ENCODE data around the gene PTOV1.

PTOV1 gene

DNA sequence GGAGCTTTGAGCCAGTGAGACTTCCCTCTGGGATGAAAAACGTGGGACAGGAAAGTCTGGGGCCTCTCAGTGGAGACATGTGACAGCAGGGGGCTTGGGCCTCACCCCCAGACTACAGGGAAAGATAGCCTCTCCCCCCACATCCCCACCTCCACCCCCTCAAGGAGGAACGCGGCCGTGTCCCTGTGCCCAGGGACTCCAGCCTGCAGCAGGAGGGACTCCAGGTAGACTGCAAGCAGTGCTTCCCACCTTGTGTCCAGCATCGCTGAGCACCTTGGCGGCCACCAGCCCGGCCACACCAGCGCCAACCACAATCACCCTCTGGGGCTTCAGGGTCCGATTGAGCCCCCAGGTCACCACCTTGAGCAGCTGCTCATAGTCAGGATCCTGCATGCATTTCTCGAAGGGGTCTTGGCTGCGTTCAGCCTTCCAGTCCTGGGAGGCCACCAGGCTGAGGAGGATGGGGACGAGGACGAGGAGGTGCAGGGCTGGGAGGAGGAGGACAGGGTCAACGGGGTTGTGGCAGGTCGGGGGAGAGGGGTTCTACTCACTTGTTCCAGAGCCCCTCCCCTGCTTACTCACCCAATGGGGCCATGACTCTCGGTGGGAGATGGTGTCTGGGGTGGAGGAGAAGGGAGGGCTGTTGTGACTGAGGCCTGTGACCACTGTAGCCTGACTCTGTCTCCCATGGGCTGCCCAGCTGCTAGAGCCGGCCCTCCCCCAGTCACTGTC, 44.8 kb downstream of the PTOV1 start:
- TF ChIP-seq, protein P1, sequence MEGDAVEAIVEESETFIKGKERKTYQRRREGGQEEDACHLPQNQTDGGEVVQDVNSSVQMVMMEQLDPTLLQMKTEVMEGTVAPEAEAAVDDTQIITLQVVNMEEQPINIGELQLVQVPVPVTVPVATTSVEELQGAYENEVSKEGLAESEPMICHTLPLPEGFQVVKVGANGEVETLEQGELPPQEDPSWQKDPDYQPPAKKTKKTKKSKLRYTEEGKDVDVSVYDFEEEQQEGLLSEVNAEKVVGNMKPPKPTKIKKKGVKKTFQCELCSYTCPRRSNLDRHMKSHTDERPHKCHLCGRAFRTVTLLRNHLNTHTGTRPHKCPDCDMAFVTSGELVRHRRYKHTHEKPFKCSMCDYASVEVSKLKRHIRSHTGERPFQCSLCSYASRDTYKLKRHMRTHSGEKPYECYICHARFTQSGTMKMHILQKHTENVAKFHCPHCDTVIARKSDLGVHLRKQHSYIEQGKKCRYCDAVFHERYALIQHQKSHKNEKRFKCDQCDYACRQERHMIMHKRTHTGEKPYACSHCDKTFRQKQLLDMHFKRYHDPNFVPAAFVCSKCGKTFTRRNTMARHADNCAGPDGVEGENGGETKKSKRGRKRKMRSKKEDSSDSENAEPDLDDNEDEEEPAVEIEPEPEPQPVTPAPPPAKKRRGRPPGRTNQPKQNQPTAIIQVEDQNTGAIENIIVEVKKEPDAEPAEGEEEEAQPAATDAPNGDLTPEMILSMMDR (IDR thresholded peaks at IDR 0.05): no peak

DNA sequence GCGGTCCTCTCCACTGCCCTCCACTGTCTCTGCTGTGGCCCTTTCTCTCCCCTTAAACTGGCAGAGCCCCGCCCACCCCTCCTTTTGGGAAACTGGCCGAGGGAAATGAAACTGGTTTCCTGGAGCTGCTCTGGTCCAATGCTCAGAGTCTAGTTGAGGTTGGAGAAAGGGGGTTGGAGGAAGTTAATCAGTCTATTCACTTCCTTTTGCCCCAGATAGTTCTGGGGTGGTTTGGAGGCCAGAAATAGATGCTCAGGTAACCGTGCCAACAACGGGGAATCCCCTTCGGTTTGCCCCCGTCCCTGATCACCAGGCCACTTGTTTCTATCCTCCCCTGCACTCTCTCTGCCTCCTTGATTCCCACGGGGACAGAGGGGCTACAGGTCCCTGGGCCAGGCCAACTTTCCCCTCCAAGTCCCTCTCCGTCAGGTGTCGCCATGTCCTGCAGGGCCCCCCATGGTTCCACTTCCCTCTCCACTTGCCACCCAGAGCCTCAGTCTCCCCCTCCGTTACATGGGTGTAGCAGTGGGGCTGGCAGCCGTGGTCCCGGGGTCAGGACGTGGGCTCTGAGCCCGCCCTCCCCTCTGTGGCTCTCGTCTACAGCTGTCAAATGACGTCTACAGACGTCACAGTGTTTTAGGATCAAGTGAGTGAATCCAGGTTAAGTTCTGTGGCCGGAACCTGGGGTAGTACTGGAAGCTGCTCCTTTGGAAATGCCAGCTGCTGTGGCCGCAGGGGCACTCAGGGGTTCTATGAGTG, 46.1 kb downstream of the PTOV1 start, which contains the start of gene IL4I1:
IL4I1 (minus strand) TSS at position 25 of the 759 bp plus-strand sequence. CDS start 727 bp downstream, outside the sequence.
- TF ChIP-seq, protein P1 (IDR thresholded peaks at IDR 0.05): no peak

DNA sequence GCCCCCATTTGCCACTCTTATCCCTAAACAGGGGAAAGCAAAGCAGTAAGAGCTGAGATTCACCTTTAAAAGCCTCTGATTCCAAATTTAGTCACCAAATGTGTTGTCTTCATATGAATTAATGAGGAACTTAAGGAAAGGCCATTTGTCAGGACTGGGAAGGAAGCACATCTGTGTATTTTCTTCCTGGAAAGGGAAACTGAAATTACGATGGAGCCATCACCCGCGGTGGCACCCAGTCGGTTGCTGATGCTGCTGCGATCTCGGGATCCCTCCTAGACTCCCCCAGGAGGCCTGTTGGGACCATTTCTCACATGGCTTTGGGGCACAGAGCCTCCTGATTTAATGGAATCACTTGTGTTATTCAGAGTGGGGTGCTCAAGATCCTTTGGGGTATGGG, 53.2 kb downstream of the PTOV1 start:
- TF ChIP-seq, protein P1 (IDR thresholded peaks at IDR 0.05): no peak

DNA sequence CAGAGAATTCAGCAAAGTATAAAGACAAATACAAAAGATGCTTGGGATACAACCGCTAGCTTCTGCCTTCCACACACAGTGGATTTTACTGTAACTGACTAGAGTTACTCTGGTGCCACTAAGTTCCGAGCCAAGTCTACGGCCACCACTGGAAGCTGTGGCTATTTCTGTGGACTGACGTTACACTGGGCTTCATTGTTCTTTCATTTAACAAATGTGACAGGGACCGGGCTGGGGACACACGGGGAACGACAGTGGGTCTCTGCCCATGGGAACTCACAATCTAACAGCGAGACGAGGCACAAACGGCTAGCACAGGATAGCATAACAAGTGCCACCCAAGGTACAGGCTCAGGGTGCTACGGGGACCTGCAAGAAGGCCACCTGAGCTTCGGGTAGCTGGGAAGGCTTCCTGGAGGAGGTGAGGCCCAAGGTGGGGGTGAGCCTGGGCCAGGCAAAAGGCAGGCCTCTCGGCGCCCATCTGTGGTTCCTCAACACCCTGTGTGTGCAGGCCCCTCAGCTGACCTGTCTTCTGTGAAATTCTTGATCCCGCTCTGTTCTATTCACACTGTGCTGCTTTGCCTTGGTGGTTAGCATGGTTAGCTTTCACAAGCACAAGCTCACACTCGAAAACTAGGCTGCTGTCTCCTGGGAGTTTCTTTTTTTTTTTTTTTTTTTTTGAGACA, 56.1 kb downstream of the PTOV1 start:
- TF ChIP-seq, protein P1 (IDR thresholded peaks at IDR 0.05): no peak

DNA sequence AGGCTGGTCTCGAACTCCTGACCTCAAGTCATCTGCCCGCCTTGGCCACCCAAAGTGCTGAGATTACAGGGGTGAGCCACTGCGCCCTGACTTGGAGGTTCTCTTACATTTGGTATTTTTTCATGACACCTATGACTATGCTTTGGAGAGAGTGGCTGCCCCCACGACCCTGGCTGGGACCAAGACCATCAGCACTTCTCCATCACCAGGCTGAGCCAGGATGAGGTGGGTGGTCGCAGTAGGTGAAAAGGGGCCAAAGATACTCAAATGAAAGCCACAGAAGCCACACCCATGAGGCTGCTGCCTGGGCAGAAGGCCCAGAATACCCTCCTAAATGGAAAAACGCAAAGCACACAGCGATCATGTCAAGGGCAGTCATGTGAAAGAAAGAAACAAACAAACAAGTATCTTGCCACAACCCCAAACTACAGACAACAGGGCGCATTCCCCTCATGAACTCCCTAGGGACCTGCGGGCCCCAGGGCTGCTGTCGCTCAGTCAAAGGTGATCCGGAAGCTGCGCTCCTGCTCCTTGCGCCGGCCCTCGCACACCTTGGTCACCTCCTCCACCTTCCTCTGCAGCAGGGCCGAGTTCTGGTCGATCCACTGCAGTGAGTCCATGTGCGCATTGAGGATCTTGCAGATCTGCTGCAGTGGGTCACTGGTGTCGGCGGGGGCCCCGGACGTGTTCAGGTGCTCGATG, 56.9 kb downstream of the PTOV1 start:
- TF ChIP-seq, protein P1 (IDR thresholded peaks at IDR 0.05): no peak

DNA sequence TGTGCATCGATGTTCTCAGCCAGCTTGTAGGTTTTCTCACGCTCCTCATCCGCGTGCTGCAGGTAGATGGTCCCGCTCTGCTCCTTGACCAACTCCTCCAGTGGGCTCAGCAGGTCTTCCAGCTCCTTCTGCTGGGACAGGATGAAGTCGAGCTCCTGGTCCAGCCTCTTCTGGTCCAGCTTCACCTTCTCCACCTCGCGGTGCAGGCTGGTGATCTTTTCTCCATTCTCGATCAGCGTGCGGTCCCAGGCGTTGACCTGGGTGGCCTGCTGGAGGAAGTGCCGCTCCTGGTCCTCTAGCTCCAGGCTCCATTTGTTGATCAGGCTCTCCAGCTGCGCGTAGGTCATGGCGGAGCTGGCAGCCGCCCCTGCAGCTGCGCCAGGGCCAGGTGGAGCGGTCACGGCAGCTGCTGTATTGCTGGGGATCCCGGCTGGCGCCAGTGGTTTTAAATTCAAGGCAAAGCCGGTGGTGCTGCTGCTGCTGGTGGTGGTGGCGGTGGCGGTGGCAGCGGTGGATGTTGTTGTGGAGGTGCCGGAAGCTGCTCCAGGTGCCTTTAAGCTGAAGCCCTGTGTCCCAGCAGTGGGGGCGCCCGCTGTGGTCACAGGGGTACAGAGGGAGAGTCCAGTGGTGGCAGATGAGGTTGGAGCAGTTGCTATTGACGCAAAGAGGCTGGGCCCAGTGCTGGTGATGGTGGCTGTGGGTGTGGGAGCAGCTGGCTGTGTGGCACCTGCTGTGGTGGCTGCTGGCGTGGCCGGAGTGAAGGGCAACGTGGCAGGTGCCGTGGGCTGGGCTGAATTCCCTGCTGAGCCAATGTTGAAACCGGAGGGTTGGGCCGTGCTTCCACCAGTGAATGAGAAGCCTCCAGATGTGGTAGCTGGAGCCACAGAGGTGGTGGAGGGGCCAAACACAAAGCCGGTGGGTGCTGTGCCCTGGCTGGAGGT, 57.8 kb downstream of the PTOV1 start:
- TF ChIP-seq, protein P1 (IDR thresholded peaks at IDR 0.05): no peak

All from LNCAP (cell line).